22Rv1 (cell line): ENCODE measurements around the gene TP53I11.

Source experiments
- ZFX ChIP-seq: fragments of 450-650 bp; IDR thresholded peaks from 2 replicates; pipeline ENCODE4 v1.6.1; 2017; ENCODE audit warnings: antibody characterized with exemption, borderline replicate concordance
- TF ChIP-seq, protein P1 (sequence below): fragments of 450-650 bp; IDR thresholded peaks from 2 replicates; pipeline ENCODE4 v1.5.1; 2017; ENCODE audit warnings: mild to moderate bottlenecking

DNA sequence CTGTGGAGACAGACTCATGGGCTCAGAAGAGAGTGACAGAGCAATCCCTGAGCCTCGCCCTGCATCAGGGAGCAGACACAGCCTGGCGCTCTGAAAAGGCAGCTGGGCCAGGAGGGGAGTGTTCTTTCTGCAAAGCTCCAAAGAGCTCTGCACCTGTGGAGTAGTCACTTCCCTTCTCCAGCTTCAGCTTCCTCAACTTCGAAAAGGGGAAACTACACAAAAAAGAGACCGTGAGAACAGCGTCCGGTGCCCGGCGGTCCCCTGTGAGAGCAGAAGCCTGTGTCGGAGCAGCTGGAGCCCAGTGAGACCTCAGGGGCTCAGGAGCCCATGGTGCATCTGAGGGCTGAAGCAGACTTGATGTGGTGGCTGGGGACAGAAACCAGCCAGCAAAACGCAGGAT is 35.1 kb downstream of the TP53I11 start:
- TF ChIP-seq, protein P1, sequence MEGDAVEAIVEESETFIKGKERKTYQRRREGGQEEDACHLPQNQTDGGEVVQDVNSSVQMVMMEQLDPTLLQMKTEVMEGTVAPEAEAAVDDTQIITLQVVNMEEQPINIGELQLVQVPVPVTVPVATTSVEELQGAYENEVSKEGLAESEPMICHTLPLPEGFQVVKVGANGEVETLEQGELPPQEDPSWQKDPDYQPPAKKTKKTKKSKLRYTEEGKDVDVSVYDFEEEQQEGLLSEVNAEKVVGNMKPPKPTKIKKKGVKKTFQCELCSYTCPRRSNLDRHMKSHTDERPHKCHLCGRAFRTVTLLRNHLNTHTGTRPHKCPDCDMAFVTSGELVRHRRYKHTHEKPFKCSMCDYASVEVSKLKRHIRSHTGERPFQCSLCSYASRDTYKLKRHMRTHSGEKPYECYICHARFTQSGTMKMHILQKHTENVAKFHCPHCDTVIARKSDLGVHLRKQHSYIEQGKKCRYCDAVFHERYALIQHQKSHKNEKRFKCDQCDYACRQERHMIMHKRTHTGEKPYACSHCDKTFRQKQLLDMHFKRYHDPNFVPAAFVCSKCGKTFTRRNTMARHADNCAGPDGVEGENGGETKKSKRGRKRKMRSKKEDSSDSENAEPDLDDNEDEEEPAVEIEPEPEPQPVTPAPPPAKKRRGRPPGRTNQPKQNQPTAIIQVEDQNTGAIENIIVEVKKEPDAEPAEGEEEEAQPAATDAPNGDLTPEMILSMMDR, result no peak
- no peak for TF ChIP-seq ZFX
